OCI-LY1 (cell line): ENCODE data around the gene COQ6.

Experiments
- EZH2 ChIP-seq: fragments of 200-600 bp; sonication (generic), shearing (Covaris generic); IDR thresholded peaks from 2 replicates; pipeline ENCODE4 v1.8.0; 2017; ENCODE audit warnings: borderline replicate concordance, mixed run types, mild to moderate bottlenecking, antibody characterized with exemption, low read length, moderate library complexity, mixed read lengths
- TF ChIP-seq, protein P1 (sequence below): fragments of 200-600 bp; sonication (generic), shearing (Covaris generic); IDR thresholded peaks from 2 replicates; pipeline ENCODE4 v1.5.1; 2017; ENCODE audit warnings: mild to moderate bottlenecking, antibody characterized with exemption, low read length, moderate library complexity, mixed read lengths

GRCh38 chr14:73949752-73950734 is at the start of gene COQ6, which contains the start of gene FAM161B:
- TF ChIP-seq, protein P1, sequence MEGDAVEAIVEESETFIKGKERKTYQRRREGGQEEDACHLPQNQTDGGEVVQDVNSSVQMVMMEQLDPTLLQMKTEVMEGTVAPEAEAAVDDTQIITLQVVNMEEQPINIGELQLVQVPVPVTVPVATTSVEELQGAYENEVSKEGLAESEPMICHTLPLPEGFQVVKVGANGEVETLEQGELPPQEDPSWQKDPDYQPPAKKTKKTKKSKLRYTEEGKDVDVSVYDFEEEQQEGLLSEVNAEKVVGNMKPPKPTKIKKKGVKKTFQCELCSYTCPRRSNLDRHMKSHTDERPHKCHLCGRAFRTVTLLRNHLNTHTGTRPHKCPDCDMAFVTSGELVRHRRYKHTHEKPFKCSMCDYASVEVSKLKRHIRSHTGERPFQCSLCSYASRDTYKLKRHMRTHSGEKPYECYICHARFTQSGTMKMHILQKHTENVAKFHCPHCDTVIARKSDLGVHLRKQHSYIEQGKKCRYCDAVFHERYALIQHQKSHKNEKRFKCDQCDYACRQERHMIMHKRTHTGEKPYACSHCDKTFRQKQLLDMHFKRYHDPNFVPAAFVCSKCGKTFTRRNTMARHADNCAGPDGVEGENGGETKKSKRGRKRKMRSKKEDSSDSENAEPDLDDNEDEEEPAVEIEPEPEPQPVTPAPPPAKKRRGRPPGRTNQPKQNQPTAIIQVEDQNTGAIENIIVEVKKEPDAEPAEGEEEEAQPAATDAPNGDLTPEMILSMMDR: 0 out of 2 replicates have a peak, but pooled peaks have one; percentile 18
- no peak for TF ChIP-seq EZH2
